ENCODE measurements around the gene RFX2. TPM values are rescaled to one million over a fixed set of nuclear protein-coding genes. Genes with fewer than 3 reads are reported as not detected.
"Not testable (repeated sequence)": the region's sequence is repeated elsewhere in the genome, so short reads cannot be mapped to it uniquely, and the experiment has no call there.

The RFX2 gene
- total RNA-seq, 1 experiment from 2014 or later, result 4.6 TPM

DNA sequence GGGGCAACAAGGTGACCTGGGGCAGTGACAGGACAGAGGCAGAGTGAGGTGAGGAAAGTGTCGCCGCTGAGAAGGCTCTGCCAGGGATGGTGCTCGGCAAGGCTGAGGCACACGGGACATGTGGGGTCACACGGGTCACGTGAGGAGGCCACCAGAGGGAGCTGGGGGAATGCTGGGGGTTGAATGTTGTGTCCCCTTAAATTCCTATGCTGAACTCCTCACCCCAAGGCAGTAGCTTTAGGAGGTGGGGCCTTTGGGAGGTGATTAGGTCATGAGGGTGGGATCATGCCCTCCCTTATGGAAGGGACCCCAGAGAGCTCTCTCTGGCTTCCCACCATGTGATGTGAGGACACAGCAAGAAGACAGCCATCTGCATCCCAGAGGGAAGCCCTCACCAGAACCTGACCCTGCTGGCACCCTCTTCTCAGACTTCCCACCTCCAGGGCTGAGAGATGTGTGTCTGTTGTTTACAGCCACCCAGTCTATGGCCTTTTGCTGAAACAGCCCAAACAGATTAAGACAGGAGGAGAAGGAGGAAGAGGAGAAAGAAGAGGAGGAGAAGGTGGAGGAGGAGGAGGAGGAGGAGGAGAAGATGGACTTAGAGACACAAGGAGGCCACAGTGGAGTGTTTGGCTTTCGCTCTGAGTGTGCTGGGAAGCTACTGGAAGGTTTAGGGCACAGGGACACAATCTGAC, 35.4 kb downstream of the RFX2 start:
- no peak overlapping the region for H3K27ac Mint-ChIP-seq
- CTCF ChIA-PET, result interaction anchor here (2.1 kb wide), 1 partner anchor 51 kb away, joined by 6 read pairs; no protein-coding TSS in a partner anchor
- DNase-seq (ENCODE audit: low spot score), result no peak

DNA sequence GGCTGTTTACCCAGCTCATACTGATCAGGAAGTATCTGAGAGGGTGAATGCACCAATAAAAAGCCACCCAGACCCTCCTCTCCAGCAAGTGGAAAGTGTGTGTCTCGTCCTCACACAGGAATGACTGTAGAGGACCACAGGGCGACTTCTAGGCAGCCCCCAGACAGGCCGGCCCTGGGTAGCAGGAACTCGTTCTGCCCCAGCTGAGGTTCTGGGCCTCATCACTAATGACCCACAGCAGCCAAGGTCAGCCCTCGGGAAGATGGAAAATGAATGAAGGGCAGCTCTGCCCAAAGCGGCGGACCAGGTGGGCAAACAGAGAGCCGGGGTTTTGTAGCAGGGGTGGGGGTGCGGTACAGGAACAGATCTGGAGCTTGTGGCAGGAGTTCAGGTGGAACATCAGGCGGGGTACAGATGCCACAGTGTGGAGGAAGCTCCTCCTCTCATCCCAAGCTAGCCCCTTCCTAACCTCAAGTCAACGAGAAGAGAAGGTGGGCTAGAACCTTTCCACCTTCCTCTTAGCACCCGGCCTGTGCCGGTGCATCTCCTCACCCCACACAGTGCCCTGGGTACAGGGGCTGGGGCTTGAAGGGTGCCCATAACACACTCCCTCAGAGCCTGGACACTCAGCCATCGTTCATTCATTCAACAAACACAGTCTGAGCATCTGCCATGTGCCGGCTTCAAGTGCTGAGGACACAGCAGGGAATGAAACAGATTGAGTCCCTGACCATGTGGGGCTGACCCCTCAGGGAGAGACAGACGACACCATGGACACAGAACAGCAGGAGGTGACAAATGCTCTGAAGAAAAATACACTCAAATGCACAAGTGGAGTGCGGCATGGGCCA, 36.2 kb downstream of the RFX2 start:
- TF ChIP-seq, protein P1, sequence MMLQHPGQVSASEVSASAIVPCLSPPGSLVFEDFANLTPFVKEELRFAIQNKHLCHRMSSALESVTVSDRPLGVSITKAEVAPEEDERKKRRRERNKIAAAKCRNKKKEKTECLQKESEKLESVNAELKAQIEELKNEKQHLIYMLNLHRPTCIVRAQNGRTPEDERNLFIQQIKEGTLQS (CRISPR knock-in tag; conservative IDR thresholded peaks at IDR 0.05), result no peak
- TF ChIP-seq FOXJ3 (CRISPR knock-in tag; IDR thresholded peaks at IDR 0.05; ENCODE audit: borderline replicate concordance) (no peak), CREB1 (CRISPR knock-in tag; IDR thresholded peaks at IDR 0.05) (no peak), ESRRA (CRISPR knock-in tag; IDR thresholded peaks at IDR 0.05; ENCODE audit: borderline replicate concordance) (no peak)
- TF ChIP-seq, protein P2, sequence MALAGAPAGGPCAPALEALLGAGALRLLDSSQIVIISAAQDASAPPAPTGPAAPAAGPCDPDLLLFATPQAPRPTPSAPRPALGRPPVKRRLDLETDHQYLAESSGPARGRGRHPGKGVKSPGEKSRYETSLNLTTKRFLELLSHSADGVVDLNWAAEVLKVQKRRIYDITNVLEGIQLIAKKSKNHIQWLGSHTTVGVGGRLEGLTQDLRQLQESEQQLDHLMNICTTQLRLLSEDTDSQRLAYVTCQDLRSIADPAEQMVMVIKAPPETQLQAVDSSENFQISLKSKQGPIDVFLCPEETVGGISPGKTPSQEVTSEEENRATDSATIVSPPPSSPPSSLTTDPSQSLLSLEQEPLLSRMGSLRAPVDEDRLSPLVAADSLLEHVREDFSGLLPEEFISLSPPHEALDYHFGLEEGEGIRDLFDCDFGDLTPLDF (CRISPR knock-in tag; IDR thresholded peaks at IDR 0.05), result no peak
- TF ChIP-seq, protein P3, sequence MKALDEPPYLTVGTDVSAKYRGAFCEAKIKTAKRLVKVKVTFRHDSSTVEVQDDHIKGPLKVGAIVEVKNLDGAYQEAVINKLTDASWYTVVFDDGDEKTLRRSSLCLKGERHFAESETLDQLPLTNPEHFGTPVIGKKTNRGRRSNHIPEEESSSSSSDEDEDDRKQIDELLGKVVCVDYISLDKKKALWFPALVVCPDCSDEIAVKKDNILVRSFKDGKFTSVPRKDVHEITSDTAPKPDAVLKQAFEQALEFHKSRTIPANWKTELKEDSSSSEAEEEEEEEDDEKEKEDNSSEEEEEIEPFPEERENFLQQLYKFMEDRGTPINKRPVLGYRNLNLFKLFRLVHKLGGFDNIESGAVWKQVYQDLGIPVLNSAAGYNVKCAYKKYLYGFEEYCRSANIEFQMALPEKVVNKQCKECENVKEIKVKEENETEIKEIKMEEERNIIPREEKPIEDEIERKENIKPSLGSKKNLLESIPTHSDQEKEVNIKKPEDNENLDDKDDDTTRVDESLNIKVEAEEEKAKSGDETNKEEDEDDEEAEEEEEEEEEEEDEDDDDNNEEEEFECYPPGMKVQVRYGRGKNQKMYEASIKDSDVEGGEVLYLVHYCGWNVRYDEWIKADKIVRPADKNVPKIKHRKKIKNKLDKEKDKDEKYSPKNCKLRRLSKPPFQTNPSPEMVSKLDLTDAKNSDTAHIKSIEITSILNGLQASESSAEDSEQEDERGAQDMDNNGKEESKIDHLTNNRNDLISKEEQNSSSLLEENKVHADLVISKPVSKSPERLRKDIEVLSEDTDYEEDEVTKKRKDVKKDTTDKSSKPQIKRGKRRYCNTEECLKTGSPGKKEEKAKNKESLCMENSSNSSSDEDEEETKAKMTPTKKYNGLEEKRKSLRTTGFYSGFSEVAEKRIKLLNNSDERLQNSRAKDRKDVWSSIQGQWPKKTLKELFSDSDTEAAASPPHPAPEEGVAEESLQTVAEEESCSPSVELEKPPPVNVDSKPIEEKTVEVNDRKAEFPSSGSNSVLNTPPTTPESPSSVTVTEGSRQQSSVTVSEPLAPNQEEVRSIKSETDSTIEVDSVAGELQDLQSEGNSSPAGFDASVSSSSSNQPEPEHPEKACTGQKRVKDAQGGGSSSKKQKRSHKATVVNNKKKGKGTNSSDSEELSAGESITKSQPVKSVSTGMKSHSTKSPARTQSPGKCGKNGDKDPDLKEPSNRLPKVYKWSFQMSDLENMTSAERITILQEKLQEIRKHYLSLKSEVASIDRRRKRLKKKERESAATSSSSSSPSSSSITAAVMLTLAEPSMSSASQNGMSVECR (CRISPR knock-in tag; IDR thresholded peaks at IDR 0.05; ENCODE audit: borderline replicate concordance), result no peak
- TF ChIP-seq, protein P4, sequence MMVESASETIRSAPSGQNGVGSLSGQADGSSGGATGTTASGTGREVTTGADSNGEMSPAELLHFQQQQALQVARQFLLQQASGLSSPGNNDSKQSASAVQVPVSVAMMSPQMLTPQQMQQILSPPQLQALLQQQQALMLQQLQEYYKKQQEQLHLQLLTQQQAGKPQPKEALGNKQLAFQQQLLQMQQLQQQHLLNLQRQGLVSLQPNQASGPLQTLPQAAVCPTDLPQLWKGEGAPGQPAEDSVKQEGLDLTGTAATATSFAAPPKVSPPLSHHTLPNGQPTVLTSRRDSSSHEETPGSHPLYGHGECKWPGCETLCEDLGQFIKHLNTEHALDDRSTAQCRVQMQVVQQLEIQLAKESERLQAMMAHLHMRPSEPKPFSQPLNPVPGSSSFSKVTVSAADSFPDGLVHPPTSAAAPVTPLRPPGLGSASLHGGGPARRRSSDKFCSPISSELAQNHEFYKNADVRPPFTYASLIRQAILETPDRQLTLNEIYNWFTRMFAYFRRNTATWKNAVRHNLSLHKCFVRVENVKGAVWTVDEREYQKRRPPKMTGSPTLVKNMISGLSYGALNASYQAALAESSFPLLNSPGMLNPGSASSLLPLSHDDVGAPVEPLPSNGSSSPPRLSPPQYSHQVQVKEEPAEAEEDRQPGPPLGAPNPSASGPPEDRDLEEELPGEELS (CRISPR knock-in tag; IDR thresholded peaks at IDR 0.05), result no peak
- Mint-ChIP-seq H3K36me3 (no peaks in the 10 kb centered on the region), H3K27me3 (ENCODE audit: low read depth) (peaks cover 4% of the 10 kb centered on the region; the same call in 1 of the 2 replicates), H3K9me3 (peaks cover 7% of the 10 kb centered on the region), H3K27ac (no peak overlapping the region), H3K4me1 (peaks cover 5% of the 10 kb centered on the region; the same call in 1 of the 2 replicates), H3K4me3 (no peak overlapping the region)
- ChIA-PET POLR2A (no interaction called here), CTCF (interaction anchor here (2.1 kb wide), 1 partner anchor 52 kb away, joined by 6 read pairs; no protein-coding TSS in a partner anchor)
- DNase-seq (ENCODE audit: low spot score) (no peak), ATAC-seq (no peak)

More for the DNA sequence above, 35.4 kb downstream of the RFX2 start:
- Mint-ChIP-seq H3K36me3 (no peaks in the 10 kb centered on the region), H3K4me3 (no peak overlapping the region), H3K27me3 (ENCODE audit: low read depth) (peaks cover 5% of the 10 kb centered on the region; the same call in 1 of the 2 replicates), H3K4me1 (peaks cover 5% of the 10 kb centered on the region; the same call in 1 of the 2 replicates), H3K9me3 (no peaks in the 10 kb centered on the region)
- ATAC-seq, result no peak
- TF ChIP-seq ETV6 (CRISPR knock-in tag; IDR thresholded peaks at IDR 0.05), result no peak
- POLR2A ChIA-PET, result no interaction called here

DNA sequence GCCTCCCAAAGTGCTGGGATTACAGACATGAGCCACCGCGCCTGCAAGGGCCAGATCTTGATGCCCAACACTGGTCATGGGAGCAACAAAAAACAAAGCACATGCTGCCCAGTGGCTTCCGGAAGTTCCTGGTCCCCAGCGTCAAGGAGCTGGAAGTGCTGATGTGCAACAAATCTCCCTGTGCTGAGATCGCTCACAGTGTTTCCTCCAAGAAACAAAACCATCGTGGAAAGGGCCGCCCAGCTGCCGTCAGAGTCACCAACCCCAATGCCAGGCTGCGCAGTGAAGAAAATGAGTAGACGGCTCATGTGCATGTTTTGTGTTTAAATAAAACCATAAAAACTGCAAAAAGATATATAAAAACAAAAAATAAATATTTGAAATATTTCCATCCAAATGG, 37.1 kb downstream of the RFX2 start:
- H3K27ac Mint-ChIP-seq; H3K36me3 Mint-ChIP-seq; H3K4me1 Mint-ChIP-seq; ATAC-seq; POLR2A ChIA-PET; H3K4me3 Mint-ChIP-seq; DNase-seq (ENCODE audit: low spot score); H3K9me3 Mint-ChIP-seq; H3K27me3 Mint-ChIP-seq (ENCODE audit: low read depth): not testable (repeated sequence)
- CTCF ChIA-PET, result interaction anchor here (2.1 kb wide), 1 partner anchor 52 kb away, joined by 6 read pairs; no protein-coding TSS in a partner anchor

Data from WTC11 (cell line).